ENCODE measurements around the gene CAND2. TPM values are rescaled to one million over a fixed set of nuclear protein-coding genes. Genes with fewer than 3 reads are reported as not detected.

The CAND2 gene
- total and polyA plus RNA-seq, 2 experiments from 2014 or later: 4.3 to 5.0 TPM

DNA sequence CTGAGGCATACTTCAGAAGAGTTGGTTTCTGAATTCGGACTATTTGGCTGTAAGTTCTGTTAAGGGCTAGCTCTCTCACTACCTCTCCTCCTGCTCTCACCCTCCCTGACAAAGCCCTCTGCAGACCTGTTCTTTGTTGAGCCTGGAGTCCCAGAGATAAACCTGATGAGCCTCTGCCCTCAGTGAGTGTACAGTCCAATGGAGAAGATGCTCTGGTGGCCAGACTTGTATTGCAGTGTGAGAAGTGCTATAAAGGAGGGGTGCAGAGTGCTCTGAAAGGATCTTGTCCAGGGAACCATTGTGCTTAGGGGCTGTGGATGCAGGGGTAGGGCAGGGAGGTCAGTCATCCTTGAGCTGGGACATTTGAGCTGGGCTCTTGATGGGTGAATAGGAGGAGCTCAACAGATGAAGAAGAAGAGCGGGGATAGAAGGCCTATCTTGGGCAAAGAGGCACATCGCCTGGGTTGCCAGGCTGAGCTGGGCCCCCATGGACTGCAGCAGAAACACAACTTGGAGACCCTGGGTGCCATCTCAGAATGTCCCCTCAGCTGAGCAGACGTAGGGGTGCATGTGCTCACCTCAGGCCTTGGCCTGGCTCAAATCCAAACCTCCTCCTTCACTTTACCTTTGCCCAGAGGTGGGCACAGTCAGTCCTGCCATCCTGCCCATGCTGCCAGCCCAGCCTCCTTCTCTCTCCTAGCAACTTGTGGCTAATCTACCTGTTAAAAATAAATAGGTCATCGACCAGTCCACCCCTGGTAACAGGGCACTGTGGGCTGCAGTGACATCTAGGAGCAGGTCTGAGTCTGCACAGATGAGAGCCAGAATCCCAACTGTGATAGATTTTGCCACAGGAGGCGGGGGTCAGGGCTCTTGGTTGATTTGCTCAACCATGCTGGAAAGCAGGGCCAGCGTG is 3.3 kb downstream of the CAND2 start:
- no peak overlapping the region for H3K27ac ChIP-seq
- 91% methylated on average over 7 of the region's 7 CpGs for WGBS (ENCODE audit: low lambda C conversion rate, missing lambda C conversion rate)

DNA sequence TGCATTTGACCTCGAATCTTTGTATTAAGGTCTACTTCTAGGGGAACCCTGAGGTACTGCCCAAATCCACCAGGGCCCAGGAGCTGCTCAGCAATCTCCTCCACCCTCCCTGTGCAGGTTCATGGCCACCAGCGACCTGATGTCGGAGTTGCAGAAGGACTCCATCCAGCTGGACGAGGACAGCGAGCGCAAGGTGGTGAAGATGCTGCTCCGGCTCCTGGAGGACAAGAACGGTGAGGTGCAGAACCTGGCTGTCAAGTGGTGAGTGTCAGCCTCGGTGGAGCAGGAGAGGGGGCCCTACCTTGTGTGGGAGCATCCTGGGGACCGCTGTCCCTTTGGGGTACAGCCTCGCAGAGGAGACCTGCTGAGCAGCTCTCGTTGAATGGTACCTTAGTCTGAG is 6.9 kb downstream of the CAND2 start:
- Histone ChIP-seq H3K27me3 (no peaks in the 10 kb centered on the region), H3K4me3 (no peak overlapping the region), H3K9me2 (replicated peaks; ENCODE audit: insufficient read depth) (no peaks in the 10 kb centered on the region), H3K27ac (no peak overlapping the region), H4K20me1 (ENCODE audit: insufficient read depth, poor library complexity, severe bottlenecking) (no peaks in the 10 kb centered on the region), H3K9me3 (ENCODE audit: low read depth) (no peaks in the 10 kb centered on the region), H3K36me3 (replicated peaks; ENCODE audit: insufficient read depth, low read depth) (no peaks in the 10 kb centered on the region), H3K79me2 (no peaks in the 10 kb centered on the region), H2AFZ (no peak overlapping the region), H3K4me1 (ENCODE audit: insufficient read depth) (no peaks in the 10 kb centered on the region), H3K4me2 (no peak overlapping the region)
- no peak for DNase-seq (ENCODE audit: low spot score)
- 96% methylated on average over 12 of the region's 12 CpGs for WGBS (ENCODE audit: low lambda C conversion rate, missing lambda C conversion rate)
- no peak for TF ChIP-seq EZH2 (IDR thresholded peaks at IDR 0.05; ENCODE audit: borderline replicate concordance)
- TF ChIP-seq EZH2phosphoT487 (IDR thresholded peaks at IDR 0.05; ENCODE audit: low read depth, severe bottlenecking, unreplicated experiment): no peak
- TF ChIP-seq, protein P1, sequence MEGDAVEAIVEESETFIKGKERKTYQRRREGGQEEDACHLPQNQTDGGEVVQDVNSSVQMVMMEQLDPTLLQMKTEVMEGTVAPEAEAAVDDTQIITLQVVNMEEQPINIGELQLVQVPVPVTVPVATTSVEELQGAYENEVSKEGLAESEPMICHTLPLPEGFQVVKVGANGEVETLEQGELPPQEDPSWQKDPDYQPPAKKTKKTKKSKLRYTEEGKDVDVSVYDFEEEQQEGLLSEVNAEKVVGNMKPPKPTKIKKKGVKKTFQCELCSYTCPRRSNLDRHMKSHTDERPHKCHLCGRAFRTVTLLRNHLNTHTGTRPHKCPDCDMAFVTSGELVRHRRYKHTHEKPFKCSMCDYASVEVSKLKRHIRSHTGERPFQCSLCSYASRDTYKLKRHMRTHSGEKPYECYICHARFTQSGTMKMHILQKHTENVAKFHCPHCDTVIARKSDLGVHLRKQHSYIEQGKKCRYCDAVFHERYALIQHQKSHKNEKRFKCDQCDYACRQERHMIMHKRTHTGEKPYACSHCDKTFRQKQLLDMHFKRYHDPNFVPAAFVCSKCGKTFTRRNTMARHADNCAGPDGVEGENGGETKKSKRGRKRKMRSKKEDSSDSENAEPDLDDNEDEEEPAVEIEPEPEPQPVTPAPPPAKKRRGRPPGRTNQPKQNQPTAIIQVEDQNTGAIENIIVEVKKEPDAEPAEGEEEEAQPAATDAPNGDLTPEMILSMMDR (IDR thresholded peaks at IDR 0.05; ENCODE audit: poor library complexity): no peak

More for the DNA sequence above, 3.3 kb downstream of the CAND2 start:
- no peaks in the 10 kb centered on the region for H3K36me3 ChIP-seq (replicated peaks; ENCODE audit: insufficient read depth, low read depth)
- no peak overlapping the region for H3K4me3 ChIP-seq
- TF ChIP-seq, protein P1 (IDR thresholded peaks at IDR 0.05; ENCODE audit: poor library complexity): no peak
- TF ChIP-seq EZH2phosphoT487 (IDR thresholded peaks at IDR 0.05; ENCODE audit: low read depth, severe bottlenecking, unreplicated experiment): no peak
- TF ChIP-seq EZH2 (IDR thresholded peaks at IDR 0.05; ENCODE audit: borderline replicate concordance): no peak
- no peaks in the 10 kb centered on the region for H3K79me2 ChIP-seq
- no peak overlapping the region for H3K4me2 ChIP-seq
- no peaks in the 10 kb centered on the region for H4K20me1 ChIP-seq (ENCODE audit: insufficient read depth, poor library complexity, severe bottlenecking)
- no peaks in the 10 kb centered on the region for H3K9me3 ChIP-seq (ENCODE audit: low read depth)
- DNase-seq (ENCODE audit: low spot score): no peak
- H3K9me2 ChIP-seq (replicated peaks; ENCODE audit: insufficient read depth): no peaks in the 10 kb centered on the region
- no peaks in the 10 kb centered on the region for H3K27me3 ChIP-seq
- H3K4me1 ChIP-seq (ENCODE audit: insufficient read depth): peaks cover 5% of the 10 kb centered on the region
- H2AFZ ChIP-seq: no peak overlapping the region

GRCh38 chr3:12807066-12807465 is 10.6 kb downstream of the CAND2 start:
- H3K4me2 ChIP-seq: no peak overlapping the region
- peaks cover 4% of the 10 kb centered on the region for H3K4me1 ChIP-seq (ENCODE audit: insufficient read depth)
- DNase-seq (ENCODE audit: low spot score): no peak
- no peaks in the 10 kb centered on the region for H3K36me3 ChIP-seq (replicated peaks; ENCODE audit: insufficient read depth, low read depth)
- no peaks in the 10 kb centered on the region for H3K9me2 ChIP-seq (replicated peaks; ENCODE audit: insufficient read depth)
- TF ChIP-seq EZH2 (IDR thresholded peaks at IDR 0.05; ENCODE audit: borderline replicate concordance): no peak
- TF ChIP-seq, protein P1 (IDR thresholded peaks at IDR 0.05; ENCODE audit: poor library complexity): no peak
- TF ChIP-seq EZH2phosphoT487 (IDR thresholded peaks at IDR 0.05; ENCODE audit: low read depth, severe bottlenecking, unreplicated experiment): no peak
- H3K4me3 ChIP-seq: no peak overlapping the region
- 95% methylated on average over 9 of the region's 9 CpGs for WGBS (ENCODE audit: low lambda C conversion rate, missing lambda C conversion rate)
- H4K20me1 ChIP-seq (ENCODE audit: insufficient read depth, poor library complexity, severe bottlenecking): no peaks in the 10 kb centered on the region
- H2AFZ ChIP-seq: no peak overlapping the region
- H3K27ac ChIP-seq: no peak overlapping the region
- H3K27me3 ChIP-seq: no peaks in the 10 kb centered on the region
- H3K79me2 ChIP-seq: no peaks in the 10 kb centered on the region
- H3K9me3 ChIP-seq (ENCODE audit: low read depth): no peaks in the 10 kb centered on the region

Measured in hepatocyte (in vitro differentiated cells).